ENCODE results near the gene NCKAP5.

NCKAP5 gene

GRCh38 chr2:133092571-133092970, 475.7 kb downstream of the NCKAP5 start:
- TF ChIP-seq CTCF (IDR thresholded peaks at IDR 0.05; ENCODE audit: control insufficient read depth, insufficient read depth, low read depth, low read length, missing control alignments): no peak
- no peak overlapping the region for H3K4me3 ChIP-seq (ENCODE audit: control insufficient read depth, low read depth, low read length)
- no peak for DNase-seq (ENCODE audit: low read depth)

- DNase-seq (ENCODE audit: low read depth): no peak
- no peak overlapping the region for H3K4me3 ChIP-seq (ENCODE audit: control insufficient read depth, low read depth, low read length)
- no peak for TF ChIP-seq CTCF (IDR thresholded peaks at IDR 0.05; ENCODE audit: control insufficient read depth, insufficient read depth, low read depth, low read length, missing control alignments)
Measured at GRCh38 chr2:133090358-133090757, 477.9 kb downstream of the NCKAP5 start.

- no peak for DNase-seq (ENCODE audit: low read depth)
- no peak for TF ChIP-seq CTCF (IDR thresholded peaks at IDR 0.05; ENCODE audit: control insufficient read depth, insufficient read depth, low read depth, low read length, missing control alignments)
- no peak overlapping the region for H3K4me3 ChIP-seq (ENCODE audit: control insufficient read depth, low read depth, low read length)
Measured at GRCh38 chr2:133086176-133086575, 482.1 kb downstream of the NCKAP5 start.

GRCh38 chr2:133085646-133086045, 482.6 kb downstream of the NCKAP5 start:
- TF ChIP-seq CTCF (IDR thresholded peaks at IDR 0.05; ENCODE audit: control insufficient read depth, insufficient read depth, low read depth, low read length, missing control alignments): no peak
- H3K4me3 ChIP-seq (ENCODE audit: control insufficient read depth, low read depth, low read length): no peak overlapping the region

GRCh38 chr2:133082034-133082433, 486.2 kb downstream of the NCKAP5 start:
- no peak overlapping the region for H3K4me3 ChIP-seq (ENCODE audit: control insufficient read depth, low read depth, low read length)
- no peak for TF ChIP-seq CTCF (IDR thresholded peaks at IDR 0.05; ENCODE audit: control insufficient read depth, insufficient read depth, low read depth, low read length, missing control alignments)
- DNase-seq (ENCODE audit: low read depth): no peak

More at GRCh38 chr2:133085646-133086045, 482.6 kb downstream of the NCKAP5 start:
- no peak for DNase-seq (ENCODE audit: low read depth)

GRCh38 chr2:133080822-133081221, 487.4 kb downstream of the NCKAP5 start:
- no peak for DNase-seq (ENCODE audit: low read depth)
- no peak for TF ChIP-seq CTCF (IDR thresholded peaks at IDR 0.05; ENCODE audit: control insufficient read depth, insufficient read depth, low read depth, low read length, missing control alignments)

More at GRCh38 chr2:133080822-133081221, 487.4 kb downstream of the NCKAP5 start:
- H3K4me3 ChIP-seq (ENCODE audit: control insufficient read depth, low read depth, low read length): no peak overlapping the region
